Glomerular endothelial cell (primary cell): ENCODE data around the gene PCSK6. TPM values are rescaled to one million over a fixed set of nuclear protein-coding genes. Genes with fewer than 3 reads are reported as not detected.
"Not testable (repeated sequence)": the region's sequence is repeated elsewhere in the genome, so short reads cannot be mapped to it uniquely, and the experiment has no call there.

Source experiments
- DNase-seq: peaks from one replicate; pipeline ENCODE4 v3.0.0-alpha.2; 2011; ENCODE audit warnings: low read depth, low spot score; ENCODE audit errors: extremely low read depth
- total RNA-seq: library from RNA; depleted of rRNA; stranded (reverse); fragments of >200 nt; gene quantifications from 2 replicates; pipeline ENCODE4 v1.2.3, GENCODE V29; 2015

PCSK6 gene
- total RNA-seq, 1 donor from 2014 or later = 24.4 TPM

GRCh38 chr15:101296418-101297405 is 192.8 kb downstream of the PCSK6 start:
- DNase-seq = no peak

GRCh38 chr15:101295607-101296161 is 193.8 kb downstream of the PCSK6 start:
- no peak for DNase-seq

- no peak for DNase-seq
Observed at GRCh38 chr15:101294731-101295606, 194.5 kb downstream of the PCSK6 start, which contains the start of gene SNRPA1. TSS of gene SNRPA1 (minus strand) at chr15:101295248. CDS start at chr15:101295178, 70 bp downstream.

GRCh38 chr15:101293122-101293521 is 196.4 kb downstream of the PCSK6 start:
- no peak for DNase-seq

- DNase-seq = no peak
Observed at GRCh38 chr15:101288905-101289513, 200.5 kb downstream of the PCSK6 start.

GRCh38 chr15:101287342-101287741 is 202.2 kb downstream of the PCSK6 start:
- not testable (repeated sequence) for DNase-seq

- DNase-seq = no peak
Observed at GRCh38 chr15:101286471-101287114, 202.9 kb downstream of the PCSK6 start.

- no peak for DNase-seq
Observed at GRCh38 chr15:101283931-101284330, 205.6 kb downstream of the PCSK6 start.

GRCh38 chr15:101280007-101280406 is 209.5 kb downstream of the PCSK6 start:
- no peak for DNase-seq

- no peak for DNase-seq
Observed at GRCh38 chr15:101277943-101278564, 211.5 kb downstream of the PCSK6 start.

GRCh38 chr15:101277038-101277822 is 212.3 kb downstream of the PCSK6 start, which contains the start of gene SELENOS:
TSS of gene SELENOS (minus strand) at chr15:101277485. CDS start at chr15:101277417, 68 bp downstream.
- no peak for DNase-seq

- no peak for DNase-seq
Observed at GRCh38 chr15:101276501-101277037, 212.9 kb downstream of the PCSK6 start.

GRCh38 chr15:101275018-101275417 is 214.5 kb downstream of the PCSK6 start:
- DNase-seq = no peak

GRCh38 chr15:101273534-101273933 is 216.0 kb downstream of the PCSK6 start:
- DNase-seq = no peak

GRCh38 chr15:101272584-101272983 is 216.9 kb downstream of the PCSK6 start:
- DNase-seq = no peak

GRCh38 chr15:101269479-101270223 is 219.9 kb downstream of the PCSK6 start:
- DNase-seq = no peak

GRCh38 chr15:101267320-101268104 is 222.0 kb downstream of the PCSK6 start:
- DNase-seq = no peak
